Mucosa of rectum (tissue), 2 donors: ENCODE data around the gene SRGAP1.

Experiments
- H3K27ac ChIP-seq, 2 donors: one replicate each; pipeline ENCODE4 v1.7.0; 2013; ENCODE audit warnings: inconsistent platforms in 2 of 2, low read depth in 2 of 2, low read length in 2 of 2
- H3K27me3 ChIP-seq, 2 donors: one replicate each; pipeline ENCODE4 v1.7.0; 2013; ENCODE audit warnings: low read length in 2 of 2; ENCODE audit not compliant: control insufficient read depth in 2 of 2, insufficient read depth in 2 of 2
- H3K36me3 ChIP-seq, 2 donors: one replicate each; pipeline ENCODE4 v1.7.0; 2013; ENCODE audit warnings: low read length in 2 of 2; ENCODE audit not compliant: control insufficient read depth in 2 of 2, insufficient read depth in 2 of 2
- H3K4me1 ChIP-seq, 2 donors: one replicate each; pipeline ENCODE4 v1.7.0; 2013; ENCODE audit warnings: low read length in 2 of 2, mild to moderate bottlenecking in 1 of 2; ENCODE audit not compliant: control insufficient read depth in 2 of 2, insufficient read depth in 2 of 2
- H3K4me3 ChIP-seq, 2 donors: one replicate each; pipeline ENCODE4 v1.7.0; 2013; ENCODE audit warnings: low read length in 2 of 2
- H3K9ac ChIP-seq, 2 donors: one replicate each; pipeline ENCODE4 v1.7.0; 2013; ENCODE audit warnings: low read length in 2 of 2, low read depth in 1 of 2, mild to moderate bottlenecking in 1 of 2
- H3K9me3 ChIP-seq, 2 donors: one replicate each; pipeline ENCODE4 v1.7.0; 2013; ENCODE audit warnings: low read length in 2 of 2; ENCODE audit not compliant: control insufficient read depth in 2 of 2
- donor health status: healthy.
- donor health status: Normal muscosa, but diverticular disease.

Gene SRGAP1

DNA sequence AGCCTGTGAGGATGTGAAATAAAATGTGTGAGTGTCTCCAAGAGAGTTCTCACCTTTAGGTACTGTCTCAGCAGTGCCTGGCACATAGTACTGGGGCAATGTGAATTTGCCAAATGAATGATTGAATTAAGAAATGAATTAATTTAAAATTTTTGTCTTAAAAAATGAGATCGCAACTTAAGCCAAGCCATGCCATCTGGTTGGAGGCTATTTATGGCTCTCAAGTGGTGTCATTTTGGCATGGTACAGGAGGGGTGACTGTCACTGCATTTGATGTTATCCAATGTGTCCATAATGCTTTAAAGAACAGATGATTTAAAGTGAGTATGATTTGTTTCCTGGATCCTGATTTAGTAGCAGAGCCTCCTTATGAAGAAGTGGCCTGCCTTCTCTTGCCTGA, 80.3 kb downstream of the SRGAP1 start:
- Histone ChIP-seq H3K27me3 (no peaks in the 10 kb centered on the region), H3K4me3 (no peak overlapping the region), H3K9ac (no peak overlapping the region), H3K27ac (no peak overlapping the region), H3K9me3 (no peaks in the 10 kb centered on the region), H3K4me1 (peaks cover 0 to 3% of the 10 kb centered on the region in 2 donors), H3K36me3 (no peaks in the 10 kb centered on the region)

DNA sequence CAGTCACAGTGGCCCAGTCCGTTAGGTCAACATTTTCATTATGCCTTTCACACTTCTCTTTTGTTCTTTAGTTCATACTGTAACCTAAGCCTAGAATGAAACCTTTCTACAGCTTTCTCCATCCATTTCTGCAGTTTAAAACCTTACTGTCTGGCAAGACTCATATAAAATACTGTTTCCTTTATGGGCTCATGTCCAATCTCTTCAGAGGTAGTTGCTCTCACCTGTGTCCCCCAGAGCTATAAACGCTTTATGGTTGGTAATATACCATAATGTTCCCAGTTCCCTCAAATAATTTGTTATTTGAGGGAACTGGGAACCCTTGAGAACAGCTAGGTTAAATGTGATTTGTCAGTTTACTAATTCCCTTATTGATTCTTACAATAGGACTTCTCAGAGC, 83.0 kb downstream of the SRGAP1 start:
- Histone ChIP-seq H3K9ac (no peak overlapping the region), H3K9me3 (no peaks in the 10 kb centered on the region), H3K4me3 (no peak overlapping the region), H3K36me3 (no peaks in the 10 kb centered on the region), H3K27me3 (no peaks in the 10 kb centered on the region), H3K27ac (no peak overlapping the region), H3K4me1 (peaks cover 0 to 3% of the 10 kb centered on the region in 2 donors)

- no peaks in the 10 kb centered on the region for H3K27me3 ChIP-seq
- peaks cover 0 to 3% of the 10 kb centered on the region in 2 donors for H3K4me1 ChIP-seq
- no peak overlapping the region for H3K4me3 ChIP-seq
- H3K9ac ChIP-seq = no peak overlapping the region
- no peaks in the 10 kb centered on the region for H3K9me3 ChIP-seq
- H3K36me3 ChIP-seq = no peaks in the 10 kb centered on the region
- H3K27ac ChIP-seq = no peak overlapping the region
Observed at GRCh38 chr12:63928305-63928704, 83.8 kb downstream of the SRGAP1 start.

DNA sequence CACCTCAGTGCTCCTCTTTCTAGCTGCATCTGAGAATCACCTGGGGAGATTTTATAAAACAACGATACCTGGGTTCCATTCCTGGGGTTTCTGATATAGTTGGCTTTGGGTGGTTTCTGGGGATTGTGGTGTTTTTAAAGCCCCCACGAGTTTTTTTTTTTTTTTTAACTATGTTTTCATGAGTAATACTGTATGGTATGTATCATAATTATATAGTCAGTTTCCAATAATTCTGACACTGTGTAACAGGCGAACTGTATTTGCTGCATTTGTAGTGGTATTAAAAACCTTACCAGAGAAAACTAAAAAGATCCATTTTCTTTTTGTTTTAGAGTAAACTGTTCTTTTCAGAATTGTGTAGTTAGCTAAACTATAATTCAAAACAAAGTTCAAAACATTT, 84.9 kb downstream of the SRGAP1 start:
- no peaks in the 10 kb centered on the region for H3K9me3 ChIP-seq
- no peak overlapping the region for H3K9ac ChIP-seq
- no peak overlapping the region for H3K27ac ChIP-seq
- no peak overlapping the region for H3K4me3 ChIP-seq
- H3K27me3 ChIP-seq = no peaks in the 10 kb centered on the region
- no peaks in the 10 kb centered on the region for H3K36me3 ChIP-seq
- H3K4me1 ChIP-seq = peaks cover 0 to 3% of the 10 kb centered on the region in 2 donors

- H3K36me3 ChIP-seq = no peaks in the 10 kb centered on the region
- H3K9ac ChIP-seq = no peak overlapping the region
- H3K4me3 ChIP-seq = no peak overlapping the region
- H3K27ac ChIP-seq = no peak overlapping the region
- no peaks in the 10 kb centered on the region for H3K27me3 ChIP-seq
- no peaks in the 10 kb centered on the region for H3K9me3 ChIP-seq
- peaks cover 0 to 3% of the 10 kb centered on the region in 2 donors for H3K4me1 ChIP-seq
Observed at GRCh38 chr12:63930971-63931370, 86.5 kb downstream of the SRGAP1 start.

DNA sequence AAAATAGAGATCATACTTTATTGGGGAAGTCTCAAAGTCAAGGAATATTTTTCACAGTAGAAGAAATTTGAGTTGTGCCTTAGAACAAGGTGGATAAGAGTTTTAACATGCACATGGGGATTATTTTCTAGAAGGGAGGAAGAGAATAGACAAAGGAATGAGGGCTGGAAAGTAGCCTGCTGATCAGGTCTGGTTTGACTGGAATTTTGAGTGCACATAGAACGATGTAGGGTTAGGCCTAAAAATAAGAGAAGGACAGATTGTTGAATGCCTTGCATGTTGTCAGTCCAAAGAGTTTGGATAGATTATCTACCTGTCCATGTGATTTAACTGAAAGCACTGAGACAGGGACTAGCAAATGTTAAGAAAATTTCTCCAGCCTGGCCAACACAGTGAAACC, 87.2 kb downstream of the SRGAP1 start:
- H3K9ac ChIP-seq = no peak overlapping the region
- H3K4me3 ChIP-seq = no peak overlapping the region
- no peak overlapping the region for H3K27ac ChIP-seq
- H3K9me3 ChIP-seq = no peaks in the 10 kb centered on the region
- H3K27me3 ChIP-seq = no peaks in the 10 kb centered on the region
- no peaks in the 10 kb centered on the region for H3K36me3 ChIP-seq
- peaks cover 0 to 3% of the 10 kb centered on the region in 2 donors for H3K4me1 ChIP-seq

- H3K9me3 ChIP-seq = no peaks in the 10 kb centered on the region
- no peak overlapping the region for H3K9ac ChIP-seq
- no peak overlapping the region for H3K27ac ChIP-seq
- H3K36me3 ChIP-seq = no peaks in the 10 kb centered on the region
- no peak overlapping the region for H3K4me3 ChIP-seq
- no peaks in the 10 kb centered on the region for H3K4me1 ChIP-seq
- no peaks in the 10 kb centered on the region for H3K27me3 ChIP-seq
Observed at GRCh38 chr12:63934936-63935335, 90.4 kb downstream of the SRGAP1 start.

GRCh38 chr12:63935361-63935760, 90.9 kb downstream of the SRGAP1 start:
- H3K27ac ChIP-seq = no peak overlapping the region
- no peaks in the 10 kb centered on the region for H3K27me3 ChIP-seq
- H3K4me1 ChIP-seq = no peaks in the 10 kb centered on the region
- H3K36me3 ChIP-seq = no peaks in the 10 kb centered on the region
- no peak overlapping the region for H3K4me3 ChIP-seq
- H3K9ac ChIP-seq = no peak overlapping the region
- no peaks in the 10 kb centered on the region for H3K9me3 ChIP-seq

DNA sequence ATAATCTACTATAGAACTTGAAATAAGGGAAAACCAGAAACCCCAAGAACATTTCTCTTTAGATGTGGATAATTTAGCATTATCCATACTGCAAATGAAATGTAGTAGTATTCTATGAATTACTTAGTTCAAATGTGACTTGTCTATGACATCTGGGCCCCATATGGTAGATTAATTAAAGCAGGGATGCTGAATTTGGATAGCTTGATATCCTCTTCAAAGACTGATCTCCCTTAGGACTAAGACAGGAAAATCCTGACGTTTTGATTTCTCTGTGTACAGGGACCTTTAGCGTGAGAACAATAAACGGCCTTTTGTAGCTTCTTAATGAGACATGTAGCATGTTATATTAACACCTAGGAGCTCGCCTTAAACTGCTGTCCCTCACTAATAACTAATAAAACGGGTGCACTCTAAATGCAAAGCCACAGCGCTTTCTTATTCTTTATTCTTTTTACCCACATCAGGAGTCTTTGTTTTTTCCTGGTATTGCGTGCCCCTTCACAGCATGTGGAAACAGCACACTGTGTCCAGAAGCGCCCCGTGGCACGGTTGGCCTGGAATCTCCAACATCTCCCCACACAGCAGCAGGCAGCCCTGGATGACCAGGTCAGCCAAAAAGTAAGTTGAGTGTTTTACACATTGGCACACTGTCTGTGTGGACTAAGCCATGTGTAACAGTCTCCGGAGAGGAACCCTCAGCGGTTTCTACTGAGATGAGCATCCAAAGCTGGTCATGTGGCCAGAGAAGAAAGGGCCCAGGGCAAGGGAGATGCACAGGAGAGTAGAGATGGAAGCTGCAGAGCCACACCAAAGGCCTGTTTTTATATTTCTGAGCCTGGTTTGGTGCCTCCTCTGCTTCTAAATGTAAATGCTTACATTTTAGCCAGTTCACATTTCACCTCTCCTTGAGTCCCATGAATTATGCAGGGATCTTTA, 93.1 kb downstream of the SRGAP1 start:
- Histone ChIP-seq H3K36me3 (no peaks in the 10 kb centered on the region), H3K27ac (no peak overlapping the region), H3K27me3 (no peaks in the 10 kb centered on the region), H3K9me3 (no peaks in the 10 kb centered on the region), H3K4me1 (no peaks in the 10 kb centered on the region), H3K9ac (no peak overlapping the region), H3K4me3 (no peak overlapping the region)

DNA sequence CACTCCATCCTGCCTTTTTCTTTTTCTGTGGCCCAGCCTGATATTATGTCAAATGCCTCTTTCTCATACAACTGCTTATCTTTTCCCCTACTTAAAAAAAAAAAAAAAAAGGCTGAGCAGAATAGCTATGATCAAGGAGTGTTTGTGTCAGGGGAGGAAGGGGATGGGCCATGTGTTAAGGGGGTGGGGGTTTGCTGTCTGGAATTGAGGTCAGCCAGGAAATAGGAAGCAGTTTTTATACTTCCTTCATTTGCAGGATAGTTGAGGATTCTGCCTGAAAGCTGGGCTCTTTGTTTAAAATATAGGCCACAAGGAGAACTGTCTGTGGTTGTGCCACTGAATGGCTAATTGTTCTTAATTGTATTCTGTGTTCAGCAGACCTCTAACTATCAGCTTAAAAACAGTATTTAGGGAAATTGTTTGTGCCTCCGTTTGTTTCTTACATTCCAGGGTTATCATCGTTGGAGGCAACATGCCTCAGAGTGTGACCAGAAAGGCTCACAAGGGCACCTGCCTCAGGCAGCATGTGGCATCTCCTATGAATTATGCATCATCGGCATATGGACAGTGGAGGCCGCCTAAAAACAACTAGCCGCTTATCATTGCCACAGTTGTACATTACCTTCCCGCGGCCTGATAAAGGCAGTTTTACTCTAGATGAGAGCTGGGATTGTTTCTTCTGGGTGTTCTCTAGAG, 96.0 kb downstream of the SRGAP1 start:
- H3K27ac ChIP-seq = no peak overlapping the region
- no peaks in the 10 kb centered on the region for H3K36me3 ChIP-seq
- H3K4me1 ChIP-seq = no peaks in the 10 kb centered on the region
- H3K9me3 ChIP-seq = no peaks in the 10 kb centered on the region
- no peak overlapping the region for H3K9ac ChIP-seq
- no peak overlapping the region for H3K4me3 ChIP-seq
- no peaks in the 10 kb centered on the region for H3K27me3 ChIP-seq
